ENCODE results near the gene SFXN4.

The SFXN4 gene

DNA sequence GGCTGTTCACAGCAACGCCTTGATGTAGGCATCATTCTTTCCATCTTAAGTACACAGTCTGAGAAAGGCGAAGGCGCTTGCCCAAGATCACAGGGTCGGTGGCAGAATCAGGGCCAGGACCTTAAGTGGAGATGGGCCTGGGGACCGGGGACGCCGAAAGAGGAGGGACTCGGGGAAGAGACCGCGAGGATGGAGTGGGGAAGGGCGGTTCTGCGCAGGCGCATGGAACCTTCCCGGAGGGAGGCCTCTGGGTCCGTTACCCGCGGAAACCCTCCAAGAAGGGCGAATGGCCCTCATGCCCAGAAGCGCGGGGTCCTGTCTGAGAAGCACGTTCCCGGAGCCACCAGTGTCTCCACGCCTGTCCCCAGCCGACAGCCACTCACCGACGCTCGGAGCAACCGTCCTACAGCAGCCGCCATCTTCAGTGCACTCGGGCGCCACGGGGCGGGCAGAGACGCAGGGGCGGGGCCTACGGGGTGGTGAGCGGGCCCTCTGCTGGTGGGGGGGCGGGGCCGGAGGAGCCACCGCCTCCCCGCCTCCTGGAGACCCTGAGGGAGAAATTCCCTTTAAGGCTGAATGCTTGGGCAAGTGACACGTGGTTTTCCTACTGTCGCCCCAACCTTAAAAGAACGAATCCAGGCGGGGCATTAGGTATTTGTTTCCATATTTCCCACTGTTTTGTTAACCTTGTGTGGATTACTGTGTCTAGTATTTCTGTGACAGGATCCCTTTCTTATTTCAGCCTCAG, 13.0 kb upstream of the SFXN4 start, which contains the start of gene PRDX3:
TSS of gene PRDX3 (minus strand) at position 441 of the 748 bp plus-strand sequence. CDS start at position 419, 22 bp downstream.
- no peaks in the 10 kb centered on the region for H3K79me2 ChIP-seq
- no peak within 1 kb of the TSS for H3K9ac ChIP-seq
- peak within 1 kb of the TSS; percentile 71 for H2AFZ ChIP-seq
- H3K36me3 ChIP-seq (ENCODE audit: control insufficient read depth, insufficient read depth, low read length) = no peaks in the 10 kb centered on the region
- peak within 1 kb of the TSS; percentile 78 for H3K27ac ChIP-seq
- H3K9me3 ChIP-seq (ENCODE audit: control insufficient read depth, low read length) = no peaks in the 10 kb centered on the region
- peak within 1 kb of the TSS; percentile 77 for H3K4me3 ChIP-seq (ENCODE audit: low read depth, low read length)
- H3K27me3 ChIP-seq (ENCODE audit: control insufficient read depth, insufficient read depth, low read length) = no peaks in the 10 kb centered on the region
- H3K4me2 ChIP-seq (ENCODE audit: low read length) = peak within 1 kb of the TSS; percentile 69
- peaks cover 19% of the 10 kb centered on the region for H3K4me1 ChIP-seq
- TF ChIP-seq, protein P1, sequence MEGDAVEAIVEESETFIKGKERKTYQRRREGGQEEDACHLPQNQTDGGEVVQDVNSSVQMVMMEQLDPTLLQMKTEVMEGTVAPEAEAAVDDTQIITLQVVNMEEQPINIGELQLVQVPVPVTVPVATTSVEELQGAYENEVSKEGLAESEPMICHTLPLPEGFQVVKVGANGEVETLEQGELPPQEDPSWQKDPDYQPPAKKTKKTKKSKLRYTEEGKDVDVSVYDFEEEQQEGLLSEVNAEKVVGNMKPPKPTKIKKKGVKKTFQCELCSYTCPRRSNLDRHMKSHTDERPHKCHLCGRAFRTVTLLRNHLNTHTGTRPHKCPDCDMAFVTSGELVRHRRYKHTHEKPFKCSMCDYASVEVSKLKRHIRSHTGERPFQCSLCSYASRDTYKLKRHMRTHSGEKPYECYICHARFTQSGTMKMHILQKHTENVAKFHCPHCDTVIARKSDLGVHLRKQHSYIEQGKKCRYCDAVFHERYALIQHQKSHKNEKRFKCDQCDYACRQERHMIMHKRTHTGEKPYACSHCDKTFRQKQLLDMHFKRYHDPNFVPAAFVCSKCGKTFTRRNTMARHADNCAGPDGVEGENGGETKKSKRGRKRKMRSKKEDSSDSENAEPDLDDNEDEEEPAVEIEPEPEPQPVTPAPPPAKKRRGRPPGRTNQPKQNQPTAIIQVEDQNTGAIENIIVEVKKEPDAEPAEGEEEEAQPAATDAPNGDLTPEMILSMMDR (IDR thresholded peaks at IDR 0.05) = peak; percentile 32

DNA sequence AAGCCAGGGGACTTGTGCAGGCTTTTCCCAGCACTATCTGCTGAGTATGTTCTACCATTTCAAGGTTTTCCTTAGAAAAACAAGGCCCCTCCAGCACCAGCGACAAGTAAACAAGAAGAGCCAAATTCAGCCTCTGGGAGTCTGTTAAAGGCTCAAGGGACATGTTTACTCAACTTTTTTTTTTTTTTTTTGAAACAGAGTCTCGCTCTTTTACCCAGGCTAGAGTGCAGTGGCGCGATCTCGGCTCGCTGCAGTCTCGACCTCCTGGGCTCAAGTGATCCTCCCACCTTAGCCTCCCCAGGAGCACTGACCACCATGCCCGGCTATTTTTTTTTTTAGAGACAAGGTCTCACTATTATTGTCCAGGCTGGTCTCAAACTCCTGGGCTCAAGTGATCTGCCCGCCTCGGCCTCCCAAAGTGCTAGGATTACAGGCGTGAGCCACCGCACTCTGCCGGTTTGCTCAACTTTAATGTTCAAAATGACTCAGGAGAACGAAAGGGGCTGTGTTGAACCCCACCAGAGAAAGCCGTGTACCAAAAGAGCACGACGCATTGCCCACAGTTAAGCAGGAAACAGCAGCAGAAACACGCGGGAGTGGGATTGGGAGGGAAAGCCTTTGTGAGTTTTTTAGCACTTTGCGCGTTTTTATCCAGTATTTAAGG, 12.3 kb upstream of the SFXN4 start:
- peak overlapping the region; percentile 71 for H2AFZ ChIP-seq
- no peaks in the 10 kb centered on the region for H3K27me3 ChIP-seq (ENCODE audit: control insufficient read depth, insufficient read depth, low read length)
- no peaks in the 10 kb centered on the region for H3K79me2 ChIP-seq
- no peak overlapping the region for H3K9ac ChIP-seq
- H3K4me1 ChIP-seq = peaks cover 23% of the 10 kb centered on the region
- no peaks in the 10 kb centered on the region for H3K36me3 ChIP-seq (ENCODE audit: control insufficient read depth, insufficient read depth, low read length)
- H3K4me3 ChIP-seq (ENCODE audit: low read depth, low read length) = peak overlapping the region; percentile 77
- TF ChIP-seq, protein P1 (IDR thresholded peaks at IDR 0.05) = no peak
- peak overlapping the region; percentile 78 for H3K27ac ChIP-seq
- H3K9me3 ChIP-seq (ENCODE audit: control insufficient read depth, low read length) = no peaks in the 10 kb centered on the region
- H3K4me2 ChIP-seq (ENCODE audit: low read length) = peak overlapping the region; percentile 69

DNA sequence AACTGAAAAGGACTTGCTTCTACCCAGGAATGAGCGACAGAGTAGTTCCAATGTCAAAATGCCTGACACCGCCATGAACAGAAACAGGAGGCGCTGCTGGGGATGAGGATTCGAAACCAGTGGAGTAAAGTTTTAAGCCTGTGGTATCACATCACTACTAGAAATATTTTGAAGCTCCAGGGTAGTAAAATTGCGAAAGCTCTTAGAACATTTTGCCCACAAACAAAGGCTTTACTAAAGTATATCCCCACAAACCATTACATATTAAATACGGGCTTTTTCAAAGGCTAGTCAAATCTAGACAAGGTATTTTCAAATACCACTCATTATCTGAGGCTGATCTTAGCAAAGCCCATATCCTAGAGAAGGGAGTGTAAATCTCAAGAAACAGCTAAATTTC, 10.7 kb upstream of the SFXN4 start:
- peak overlapping the region; percentile 37 for H3K27ac ChIP-seq
- H3K9ac ChIP-seq = no peak overlapping the region
- H3K36me3 ChIP-seq (ENCODE audit: control insufficient read depth, insufficient read depth, low read length) = no peaks in the 10 kb centered on the region
- H3K4me3 ChIP-seq (ENCODE audit: low read depth, low read length) = peak overlapping the region; percentile 12
- no peaks in the 10 kb centered on the region for H3K9me3 ChIP-seq (ENCODE audit: control insufficient read depth, low read length)
- peak overlapping the region; percentile 34 for H3K4me2 ChIP-seq (ENCODE audit: low read length)
- no peaks in the 10 kb centered on the region for H3K27me3 ChIP-seq (ENCODE audit: control insufficient read depth, insufficient read depth, low read length)
- H3K79me2 ChIP-seq = no peaks in the 10 kb centered on the region
- H3K4me1 ChIP-seq = peaks cover 23% of the 10 kb centered on the region
- H2AFZ ChIP-seq = no peak overlapping the region
- TF ChIP-seq, protein P1 (IDR thresholded peaks at IDR 0.05) = no peak

DNA sequence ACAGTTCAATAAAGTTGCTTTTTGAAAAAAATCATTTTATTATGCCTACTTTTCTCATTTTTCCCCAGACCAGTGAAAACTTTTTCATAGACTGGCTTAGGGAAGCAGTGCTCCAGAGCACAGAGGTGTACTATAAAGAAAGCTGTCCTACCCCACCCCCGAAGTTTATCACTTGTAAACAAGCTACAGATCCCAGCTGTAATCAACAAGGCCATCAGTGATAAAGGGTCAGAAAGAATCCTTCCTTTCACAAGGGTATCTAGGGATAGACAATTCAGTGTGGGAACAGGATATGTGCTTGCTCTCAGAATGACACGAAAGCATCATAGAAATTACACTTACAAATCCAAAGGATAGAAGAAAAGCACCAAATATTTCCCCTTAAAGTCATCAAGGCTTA, 8.6 kb upstream of the SFXN4 start:
- Histone ChIP-seq H3K79me2 (no peaks in the 10 kb centered on the region), H3K4me3 (ENCODE audit: low read depth, low read length) (no peak overlapping the region), H3K4me1 (peaks cover 23% of the 10 kb centered on the region), H3K4me2 (ENCODE audit: low read length) (peak overlapping the region; percentile 62), H3K27ac (no peak overlapping the region), H2AFZ (no peak overlapping the region), H3K9me3 (ENCODE audit: control insufficient read depth, low read length) (no peaks in the 10 kb centered on the region), H3K9ac (no peak overlapping the region), H3K36me3 (ENCODE audit: control insufficient read depth, insufficient read depth, low read length) (no peaks in the 10 kb centered on the region), H3K27me3 (ENCODE audit: control insufficient read depth, insufficient read depth, low read length) (no peaks in the 10 kb centered on the region)
- TF ChIP-seq, protein P1 (IDR thresholded peaks at IDR 0.05) = no peak
